ENCODE results near the gene KCNMB4. TPM values are rescaled to one million over a fixed set of nuclear protein-coding genes. Genes with fewer than 3 reads are reported as not detected.

Gene KCNMB4
- total and polyA plus RNA-seq, 2 donors (not counting 1 experiment from before 2014, with no cell fraction given), result 0.66 to 0.67 TPM

- POLR2A ChIA-PET, result no interaction called here
Measured at GRCh38 chr12:70430400-70430799, 64.3 kb downstream of the KCNMB4 start.

GRCh38 chr12:70436836-70437235 is 70.7 kb downstream of the KCNMB4 start:
- H3K4me3 ChIP-seq (ENCODE audit: control extremely low read depth in 1 of 5, extremely low read depth in 1 of 5, insufficient read depth in 1 of 5, low read depth in 2 of 5, low read length in 4 of 5), result no peak overlapping the region
- no peaks in the 10 kb centered on the region for H4K20me1 ChIP-seq (ENCODE audit: control insufficient read depth, insufficient read depth, low read length, poor library complexity, severe bottlenecking)
- no peak overlapping the region for H2AFZ ChIP-seq (ENCODE audit: insufficient read depth, low read depth, low read length, poor library complexity, severe bottlenecking)
- H3K4me1 Mint-ChIP-seq, result no peaks in the 10 kb centered on the region
- no peaks in the 10 kb centered on the region for H3K27me3 Mint-ChIP-seq
- H3K9ac ChIP-seq (ENCODE audit: low read length), result no peak overlapping the region
- no peaks in the 10 kb centered on the region for H3K79me2 ChIP-seq (ENCODE audit: control insufficient read depth, insufficient read depth, low read length)
- DNase-seq (no peak), ATAC-seq (ENCODE audit: low read depth) (no peak)
- no peaks in the 10 kb centered on the region for H3K27me3 ChIP-seq (replicated peaks in 1 of 4; ENCODE audit: control extremely low read depth in 1 of 4, control insufficient read depth in 3 of 4, insufficient read depth in 4 of 4, low read length in 3 of 4)
- intact Hi-C loops (cut with micrococcal nuclease), result no loop called here
- no peak for TF ChIP-seq CTCF (IDR thresholded peaks at IDR 0.05)
- no peak for TF ChIP-seq EZH2 (IDR thresholded peaks at IDR 0.05; ENCODE audit: borderline replicate concordance, insufficient read depth, low read depth, low read length, poor library complexity, severe bottlenecking)
- H3K9me3 ChIP-seq (ENCODE audit: control extremely low read depth in 1 of 3, control insufficient read depth in 2 of 3, insufficient read depth in 1 of 3, low read length in 2 of 3), result no peaks in the 10 kb centered on the region
- no peaks in the 10 kb centered on the region for H3K36me3 ChIP-seq (replicated peaks in 1 of 2; ENCODE audit: control extremely low read depth in 1 of 2, control insufficient read depth in 1 of 2, extremely low read depth in 1 of 2, insufficient read depth in 2 of 2, low read length in 1 of 2)
- H3K4me3 Mint-ChIP-seq, result no peak overlapping the region
- H3K4me1 ChIP-seq (ENCODE audit: control insufficient read depth in 2 of 2, insufficient read depth in 2 of 2, low read length in 2 of 2), result no peaks in the 10 kb centered on the region
- no peak overlapping the region for H3K27ac Mint-ChIP-seq
- H3K9me3 Mint-ChIP-seq (ENCODE audit: insufficient read depth), result no peaks in the 10 kb centered on the region
- ChIA-PET POLR2A (no interaction called here), CTCF (no interaction called here)
- H3K27ac ChIP-seq (ENCODE audit: low read length in 2 of 2), result no peak overlapping the region
- no peak overlapping the region for H3K4me2 ChIP-seq (replicated peaks; ENCODE audit: low read depth, low read length, poor library complexity, severe bottlenecking)

More at GRCh38 chr12:70430400-70430799, 64.3 kb downstream of the KCNMB4 start:
- DNase-seq, result no peak
- Histone ChIP-seq H3K27me3 (replicated peaks in 1 of 4; ENCODE audit: control extremely low read depth in 1 of 4, control insufficient read depth in 3 of 4, insufficient read depth in 4 of 4, low read length in 3 of 4) (no peaks in the 10 kb centered on the region), H3K9ac (ENCODE audit: low read length) (no peak overlapping the region), H3K36me3 (replicated peaks in 1 of 2; ENCODE audit: control extremely low read depth in 1 of 2, control insufficient read depth in 1 of 2, extremely low read depth in 1 of 2, insufficient read depth in 2 of 2, low read length in 1 of 2) (no peaks in the 10 kb centered on the region), H3K4me1 (ENCODE audit: control insufficient read depth in 2 of 2, insufficient read depth in 2 of 2, low read length in 2 of 2) (no peaks in the 10 kb centered on the region), H4K20me1 (ENCODE audit: control insufficient read depth, insufficient read depth, low read length, poor library complexity, severe bottlenecking) (no peaks in the 10 kb centered on the region), H3K27ac (ENCODE audit: low read length in 2 of 2) (no peak overlapping the region), H2AFZ (ENCODE audit: insufficient read depth, low read depth, low read length, poor library complexity, severe bottlenecking) (no peak overlapping the region), H3K4me3 (ENCODE audit: control extremely low read depth in 1 of 5, extremely low read depth in 1 of 5, insufficient read depth in 1 of 5, low read depth in 2 of 5, low read length in 4 of 5) (no peak overlapping the region), H3K9me3 (ENCODE audit: control extremely low read depth in 1 of 3, control insufficient read depth in 2 of 3, insufficient read depth in 1 of 3, low read length in 2 of 3) (no peaks in the 10 kb centered on the region), H3K4me2 (replicated peaks; ENCODE audit: low read depth, low read length, poor library complexity, severe bottlenecking) (no peak overlapping the region), H3K79me2 (ENCODE audit: control insufficient read depth, insufficient read depth, low read length) (no peaks in the 10 kb centered on the region)
- Mint-ChIP-seq H3K27ac (no peak overlapping the region), H3K27me3 (no peaks in the 10 kb centered on the region), H3K4me1 (no peaks in the 10 kb centered on the region), H3K9me3 (ENCODE audit: insufficient read depth) (no peaks in the 10 kb centered on the region), H3K4me3 (no peak overlapping the region)
- intact Hi-C loops (cut with micrococcal nuclease), result no loop called here
- TF ChIP-seq CTCF (IDR thresholded peaks at IDR 0.05), result no peak
- TF ChIP-seq EZH2 (IDR thresholded peaks at IDR 0.05; ENCODE audit: borderline replicate concordance, insufficient read depth, low read depth, low read length, poor library complexity, severe bottlenecking), result no peak
- CTCF ChIA-PET, result no interaction called here
- 97% methylated on average over 11 of the region's 11 CpGs for WGBS (ENCODE audit: insufficient coverage)
- no peak for ATAC-seq (ENCODE audit: low read depth)

Data from B cell (primary cell).